ENCODE data around the gene SHCBP1L.

Gene SHCBP1L

DNA sequence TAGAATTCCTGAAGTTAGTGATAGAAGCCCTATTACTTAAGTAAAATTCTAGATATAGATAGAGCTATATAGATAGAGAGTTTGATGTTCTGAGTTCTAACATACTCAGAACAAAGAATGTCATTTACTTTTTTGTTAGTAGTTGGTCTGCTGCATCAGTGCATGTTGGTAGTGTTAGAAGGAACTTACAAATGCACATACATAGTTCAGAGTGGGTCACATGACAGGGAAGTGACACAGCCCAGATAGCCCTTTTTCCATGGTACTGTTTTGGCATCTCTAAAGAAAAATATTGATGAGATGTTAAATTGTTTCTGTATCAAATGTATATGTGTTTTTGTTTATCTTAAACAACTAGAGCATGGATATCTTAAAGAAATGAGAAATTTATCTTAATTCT lies 68.1 kb downstream of the SHCBP1L start:
- no peak overlapping the region for H3K27ac ChIP-seq (ENCODE audit: low read length)
- H3K79me2 ChIP-seq (ENCODE audit: insufficient read depth, low read length) = peaks cover 2% of the 10 kb centered on the region; the same call in 1 of the 2 replicates
- ATAC-seq (ENCODE audit: insufficient read depth, low read depth) (no peak), DNase-seq (no peak)
- H3K4me1 ChIP-seq (ENCODE audit: insufficient read depth, low read length) = peaks cover 43% of the 10 kb centered on the region
- H3K36me3 ChIP-seq (ENCODE audit: insufficient read depth, low read length) = peaks cover 95% of the 10 kb centered on the region
- H3K9ac ChIP-seq (ENCODE audit: low read depth, low read length) = no peak overlapping the region
- H2AFZ ChIP-seq (ENCODE audit: low read depth, low read length) = no peak overlapping the region
- H3K9me3 ChIP-seq (ENCODE audit: insufficient read depth, low read length, severe bottlenecking) = no peaks in the 10 kb centered on the region
- H3K27me3 ChIP-seq (ENCODE audit: insufficient read depth, low read length, poor library complexity) = no peaks in the 10 kb centered on the region
- TF ChIP-seq, protein P1, sequence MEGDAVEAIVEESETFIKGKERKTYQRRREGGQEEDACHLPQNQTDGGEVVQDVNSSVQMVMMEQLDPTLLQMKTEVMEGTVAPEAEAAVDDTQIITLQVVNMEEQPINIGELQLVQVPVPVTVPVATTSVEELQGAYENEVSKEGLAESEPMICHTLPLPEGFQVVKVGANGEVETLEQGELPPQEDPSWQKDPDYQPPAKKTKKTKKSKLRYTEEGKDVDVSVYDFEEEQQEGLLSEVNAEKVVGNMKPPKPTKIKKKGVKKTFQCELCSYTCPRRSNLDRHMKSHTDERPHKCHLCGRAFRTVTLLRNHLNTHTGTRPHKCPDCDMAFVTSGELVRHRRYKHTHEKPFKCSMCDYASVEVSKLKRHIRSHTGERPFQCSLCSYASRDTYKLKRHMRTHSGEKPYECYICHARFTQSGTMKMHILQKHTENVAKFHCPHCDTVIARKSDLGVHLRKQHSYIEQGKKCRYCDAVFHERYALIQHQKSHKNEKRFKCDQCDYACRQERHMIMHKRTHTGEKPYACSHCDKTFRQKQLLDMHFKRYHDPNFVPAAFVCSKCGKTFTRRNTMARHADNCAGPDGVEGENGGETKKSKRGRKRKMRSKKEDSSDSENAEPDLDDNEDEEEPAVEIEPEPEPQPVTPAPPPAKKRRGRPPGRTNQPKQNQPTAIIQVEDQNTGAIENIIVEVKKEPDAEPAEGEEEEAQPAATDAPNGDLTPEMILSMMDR (IDR thresholded peaks at IDR 0.05; ENCODE audit: borderline replicate concordance, extremely low read depth, low read length, poor library complexity, severe bottlenecking) = no peak
- TF ChIP-seq EZH2 (IDR thresholded peaks at IDR 0.05; ENCODE audit: borderline replicate concordance, low read depth, low read length, severe bottlenecking) = no peak
- no peak overlapping the region for H3K4me2 ChIP-seq (ENCODE audit: insufficient read depth, low read length)
- H4K20me1 ChIP-seq (ENCODE audit: insufficient read depth, low read length) = peaks cover 23% of the 10 kb centered on the region; the same call in 1 of the 2 replicates
- H3K4me3 ChIP-seq (ENCODE audit: low read depth in 1 of 2, low read length in 2 of 2) = no peak overlapping the region

DNA sequence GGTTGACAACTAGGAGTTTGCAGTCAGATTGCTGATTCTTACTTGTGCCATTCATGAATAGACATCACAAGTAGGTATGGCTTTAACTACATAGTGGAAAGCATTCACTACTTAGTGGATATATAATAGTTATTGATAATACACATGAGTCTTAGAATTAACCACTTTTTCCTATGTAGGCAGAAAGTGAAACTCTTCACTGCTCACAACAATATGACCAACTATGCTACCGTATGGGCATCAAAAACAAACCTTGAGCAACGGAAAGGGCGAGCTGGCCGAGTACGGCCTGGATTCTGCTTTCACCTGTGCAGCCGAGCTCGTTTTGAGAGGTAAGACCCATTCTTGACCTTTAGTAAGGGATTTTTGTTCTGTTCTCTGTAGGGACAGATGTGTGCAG lies 75.1 kb downstream of the SHCBP1L start:
- H3K36me3 ChIP-seq (ENCODE audit: insufficient read depth, low read length) = peaks cover 99% of the 10 kb centered on the region
- H2AFZ ChIP-seq (ENCODE audit: low read depth, low read length) = no peak overlapping the region
- no peaks in the 10 kb centered on the region for H3K9me3 ChIP-seq (ENCODE audit: insufficient read depth, low read length, severe bottlenecking)
- ATAC-seq (ENCODE audit: insufficient read depth, low read depth) (no peak), DNase-seq (no peak)
- H3K9ac ChIP-seq (ENCODE audit: low read depth, low read length) = no peak overlapping the region
- TF ChIP-seq EZH2 (IDR thresholded peaks at IDR 0.05; ENCODE audit: borderline replicate concordance, low read depth, low read length, severe bottlenecking) = no peak
- TF ChIP-seq, protein P1 (IDR thresholded peaks at IDR 0.05; ENCODE audit: borderline replicate concordance, extremely low read depth, low read length, poor library complexity, severe bottlenecking) = no peak
- H4K20me1 ChIP-seq (ENCODE audit: insufficient read depth, low read length) = peaks cover 13% of the 10 kb centered on the region; the same call in 1 of the 2 replicates
- no peaks in the 10 kb centered on the region for H3K4me1 ChIP-seq (ENCODE audit: insufficient read depth, low read length)
- no peak overlapping the region for H3K4me3 ChIP-seq (ENCODE audit: low read depth in 1 of 2, low read length in 2 of 2)
- H3K4me2 ChIP-seq (ENCODE audit: insufficient read depth, low read length) = no peak overlapping the region
- no peak overlapping the region for H3K27ac ChIP-seq (ENCODE audit: low read length)
- peaks cover 3% of the 10 kb centered on the region; the same call in 1 of the 2 replicates for H3K79me2 ChIP-seq (ENCODE audit: insufficient read depth, low read length)
- H3K27me3 ChIP-seq (ENCODE audit: insufficient read depth, low read length, poor library complexity) = no peaks in the 10 kb centered on the region

DNA sequence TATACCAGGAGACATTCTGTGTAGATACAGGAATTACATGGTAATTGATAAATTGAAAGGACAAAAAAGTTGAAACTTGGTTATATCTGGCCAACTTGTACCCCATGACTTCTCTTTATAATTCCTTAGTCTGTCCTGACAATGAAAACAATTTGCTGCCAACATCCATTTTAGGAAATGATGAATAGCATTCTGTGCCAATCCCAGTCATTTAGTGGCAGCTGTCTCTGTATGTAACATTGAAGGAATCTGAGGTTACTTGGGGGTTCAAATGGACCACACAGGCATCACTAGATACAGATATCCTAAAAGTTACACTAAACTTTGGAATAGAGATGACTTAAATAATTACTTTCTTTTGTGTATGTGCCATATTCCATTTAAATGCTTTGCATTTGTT lies 75.6 kb downstream of the SHCBP1L start:
- Histone ChIP-seq H3K4me3 (ENCODE audit: low read depth in 1 of 2, low read length in 2 of 2) (no peak overlapping the region), H3K9ac (ENCODE audit: low read depth, low read length) (no peak overlapping the region), H3K27ac (ENCODE audit: low read length) (no peak overlapping the region), H2AFZ (ENCODE audit: low read depth, low read length) (no peak overlapping the region), H3K9me3 (ENCODE audit: insufficient read depth, low read length, severe bottlenecking) (no peaks in the 10 kb centered on the region), H4K20me1 (ENCODE audit: insufficient read depth, low read length) (peaks cover 12% of the 10 kb centered on the region; the same call in 1 of the 2 replicates), H3K27me3 (ENCODE audit: insufficient read depth, low read length, poor library complexity) (no peaks in the 10 kb centered on the region), H3K4me1 (ENCODE audit: insufficient read depth, low read length) (no peaks in the 10 kb centered on the region), H3K36me3 (ENCODE audit: insufficient read depth, low read length) (peaks cover 100% of the 10 kb centered on the region), H3K79me2 (ENCODE audit: insufficient read depth, low read length) (peaks cover 3% of the 10 kb centered on the region; the same call in 1 of the 2 replicates), H3K4me2 (ENCODE audit: insufficient read depth, low read length) (no peak overlapping the region)
- DNase-seq = no peak
- TF ChIP-seq, protein P1 (IDR thresholded peaks at IDR 0.05; ENCODE audit: borderline replicate concordance, extremely low read depth, low read length, poor library complexity, severe bottlenecking) = no peak
- TF ChIP-seq EZH2 (IDR thresholded peaks at IDR 0.05; ENCODE audit: borderline replicate concordance, low read depth, low read length, severe bottlenecking) = no peak
- ATAC-seq (ENCODE audit: insufficient read depth, low read depth) = no peak
